CD4-positive, alpha-beta T cell treated with Interleukin-4 for 1 hour (primary cell): ENCODE results near the gene TYMP.

Experiments
- DNase-seq, 2 donors: peaks; one replicate each; pipeline ENCODE4 v3.0.0-alpha.2; 2020 to 2022

Gene TYMP

GRCh38 chr22:50504369-50505211 lies 25.2 kb downstream of the TYMP start:
- no peak for DNase-seq

- DNase-seq = no peak
These were observed 26.2 kb downstream of the TYMP start for GRCh38 chr22:50503475-50504145.

GRCh38 chr22:50502628-50503474 lies 27.0 kb downstream of the TYMP start:
- DNase-seq = no peak

GRCh38 chr22:50502096-50502495 lies 27.7 kb downstream of the TYMP start:
- no peak for DNase-seq

- no peak for DNase-seq
These were observed 29.4 kb downstream of the TYMP start for GRCh38 chr22:50500452-50500851.

- peak; percentile 78 to 79 for DNase-seq
These were observed 31.4 kb downstream of the TYMP start for GRCh38 chr22:50498322-50498890.

- DNase-seq = no peak
These were observed 32.7 kb downstream of the TYMP start for GRCh38 chr22:50497093-50497492.

- DNase-seq = no peak
These were observed 39.1 kb downstream of the TYMP start for GRCh38 chr22:50490531-50491308.

- no peak for DNase-seq
These were observed 40.2 kb downstream of the TYMP start for GRCh38 chr22:50489363-50490243.

GRCh38 chr22:50488886-50489285 lies 40.9 kb downstream of the TYMP start:
- no peak for DNase-seq

- DNase-seq = no peak
These were observed 41.7 kb downstream of the TYMP start for GRCh38 chr22:50488006-50488677.

GRCh38 chr22:50487290-50488005 lies 42.4 kb downstream of the TYMP start:
- DNase-seq = no peak

- DNase-seq = no peak
These were observed 43.1 kb downstream of the TYMP start, which contains the start of gene MIOX for GRCh38 chr22:50486561-50487289. Gene MIOX, plus strand, starts transcription at chr22:50486859. Its CDS starts 39 bp downstream, at chr22:50486898.

- no peak for DNase-seq
These were observed 44.3 kb downstream of the TYMP start for GRCh38 chr22:50485221-50486131.

GRCh38 chr22:50483977-50484853 lies 45.6 kb downstream of the TYMP start:
- no peak for DNase-seq

- no peak for DNase-seq
These were observed 46.3 kb downstream of the TYMP start for GRCh38 chr22:50483556-50483955.

- DNase-seq = no peak
These were observed 46.7 kb downstream of the TYMP start for GRCh38 chr22:50483106-50483505.
